Renal cortical epithelial cell (primary cell): ENCODE results near the gene PAXX. TPM values are rescaled to one million over a fixed set of nuclear protein-coding genes. Genes with fewer than 3 reads are reported as not detected.

ENCODE experiments used
- DNase-seq: peaks from one replicate; pipeline ENCODE4 v3.0.0-alpha.2; 2011; ENCODE audit warnings: low read depth
- total RNA-seq: library from RNA; depleted of rRNA; stranded (reverse); fragments of >200 nt; gene quantifications from 2 replicates; pipeline ENCODE4 v1.2.3, GENCODE V29; 2014

Gene PAXX
- total RNA-seq, 1 donor from 2014 or later: 13.6 TPM

DNA sequence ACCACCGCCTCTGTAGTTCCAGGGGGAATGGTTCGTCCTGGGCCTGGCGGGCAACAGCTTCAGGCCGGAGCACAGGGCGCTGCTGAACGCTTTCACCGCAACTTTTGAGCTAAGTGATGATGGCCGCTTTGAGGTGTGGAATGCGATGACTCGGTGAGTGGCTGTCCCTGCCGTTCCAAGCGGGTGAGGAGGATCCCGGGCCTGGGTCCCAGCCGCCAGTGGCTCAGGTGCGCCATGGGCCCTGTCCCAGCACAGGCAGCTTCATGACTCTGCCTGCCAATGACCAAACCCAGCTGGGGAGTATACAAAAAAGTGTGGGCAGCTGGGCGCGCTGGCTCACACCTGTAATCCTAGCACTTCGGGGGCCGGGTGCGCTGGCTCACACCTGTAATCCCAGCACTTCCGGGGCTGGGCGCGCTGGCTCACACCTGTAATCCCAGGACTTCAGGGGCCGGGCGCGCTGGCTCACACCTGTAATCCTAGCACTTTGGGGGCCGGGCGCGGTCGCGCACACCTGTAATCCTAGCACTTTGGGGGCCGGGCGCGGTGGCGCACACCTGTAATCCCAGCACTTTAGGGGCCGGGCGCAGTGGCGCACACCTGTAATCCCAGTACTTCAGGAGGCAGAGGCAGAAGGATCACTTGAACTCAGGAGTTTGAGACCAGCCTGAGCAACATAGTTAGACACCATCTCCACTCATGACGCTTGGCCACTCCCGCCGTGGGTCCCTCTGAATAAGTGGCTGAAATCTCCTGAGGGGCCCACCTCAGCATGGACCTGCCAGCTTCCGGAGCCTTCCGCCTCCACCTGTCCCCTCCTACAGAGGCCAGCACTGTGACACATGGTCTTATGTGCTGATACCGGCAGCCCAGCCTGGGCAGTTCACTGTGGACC, 39.1 kb upstream of the PAXX start:
- no peak for DNase-seq

DNA sequence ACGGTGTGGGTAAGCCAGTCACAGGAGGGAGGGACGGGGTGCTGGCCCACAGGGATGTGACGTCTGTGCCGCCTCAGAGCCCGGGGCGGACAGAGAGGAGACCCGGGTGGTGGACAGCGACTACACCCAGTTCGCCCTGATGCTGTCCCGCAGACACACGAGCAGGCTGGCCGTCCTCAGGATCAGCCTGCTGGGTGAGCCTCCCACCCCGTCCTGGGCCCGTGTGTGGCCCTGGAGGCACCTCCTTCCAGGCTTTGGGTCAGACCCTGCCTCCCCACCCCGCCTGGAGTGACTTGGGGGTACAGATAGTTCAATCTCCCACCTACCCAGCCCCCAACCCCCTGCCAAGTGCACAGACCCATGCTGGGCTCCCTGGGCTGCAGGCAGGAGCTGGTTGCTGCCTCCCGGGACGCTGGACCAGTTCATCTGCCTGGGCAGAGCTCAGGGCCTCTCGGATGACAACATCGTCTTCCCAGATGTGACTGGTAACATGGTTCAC, 38.4 kb upstream of the PAXX start:
- no peak for DNase-seq

DNA sequence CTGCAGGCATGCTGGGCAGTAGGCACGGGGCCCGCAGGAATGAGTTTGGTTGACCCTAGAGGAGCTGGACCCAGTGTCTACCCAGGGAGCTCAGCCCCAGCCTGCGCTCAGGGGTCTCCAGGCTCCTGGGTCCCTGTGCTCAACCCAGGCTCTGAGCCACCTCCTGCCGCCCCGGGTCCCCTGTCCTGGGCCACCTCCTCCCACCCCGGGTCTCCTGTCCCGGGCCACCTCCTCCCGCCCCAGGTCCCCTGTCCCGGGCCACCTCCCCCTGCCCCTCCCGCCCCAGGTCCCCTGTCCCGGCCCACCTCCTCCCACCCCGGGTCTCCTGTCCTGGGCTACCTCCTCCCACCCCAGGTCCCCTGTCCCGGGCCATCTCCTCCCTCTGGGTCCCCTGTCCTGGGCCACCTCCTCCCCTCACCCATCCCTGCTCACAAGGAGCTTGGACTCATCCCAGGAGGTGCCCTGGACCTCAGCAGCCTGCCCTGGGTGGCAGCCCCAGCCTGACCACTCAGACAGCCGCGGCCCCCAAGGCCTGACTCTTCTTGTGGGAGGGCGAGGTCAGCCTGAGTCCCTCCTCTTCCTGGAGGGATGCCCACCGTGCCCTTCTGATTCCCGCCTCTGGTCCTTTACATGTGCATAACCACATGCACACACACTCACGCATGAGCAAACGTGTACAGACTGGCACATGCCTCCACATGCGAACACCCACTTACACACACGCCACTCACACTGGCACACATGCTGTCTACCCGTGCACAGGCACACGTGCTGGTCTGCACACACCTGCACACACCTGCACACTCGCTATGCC, 37.7 kb upstream of the PAXX start:
- no peak for DNase-seq

DNA sequence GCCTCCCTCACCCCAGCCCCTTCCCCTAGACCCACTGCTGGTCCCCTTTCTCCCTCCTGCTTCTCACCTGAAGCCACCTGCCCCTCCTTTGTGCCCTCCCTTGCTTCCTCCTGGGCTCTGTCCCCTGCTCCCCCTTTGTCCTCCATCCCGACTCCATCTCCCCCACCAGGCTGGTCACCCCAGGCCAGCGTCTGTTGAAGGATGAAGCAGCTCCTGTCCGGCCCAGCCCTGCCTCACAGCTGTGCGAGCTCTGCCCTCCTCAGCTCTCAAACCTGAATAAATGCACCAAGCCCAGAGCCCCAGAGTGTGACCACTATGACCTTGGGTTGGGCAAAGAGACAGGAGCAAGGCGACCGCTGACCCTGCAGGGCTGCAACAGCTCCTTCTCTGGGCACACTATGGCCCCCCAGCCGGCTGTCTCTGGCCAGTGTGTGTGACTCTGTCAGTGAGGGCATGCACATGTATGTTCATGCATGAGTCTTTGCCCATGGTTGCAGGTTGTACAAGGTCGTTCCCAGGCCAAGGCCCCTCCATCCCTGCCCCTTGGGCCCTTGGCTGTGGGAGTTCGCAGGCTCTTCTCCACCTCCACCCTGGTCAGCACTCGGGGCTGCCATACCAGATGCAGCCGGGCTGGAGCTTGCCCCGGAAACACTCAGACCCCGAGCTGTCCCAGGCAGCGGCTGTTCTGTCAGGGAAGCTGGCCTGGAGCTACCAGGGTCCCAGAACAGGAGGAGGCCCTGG, 36.9 kb upstream of the PAXX start:
- no peak for DNase-seq

GRCh38 chr9:136955943-136956335, 36.3 kb upstream of the PAXX start:
- DNase-seq: no peak

DNA sequence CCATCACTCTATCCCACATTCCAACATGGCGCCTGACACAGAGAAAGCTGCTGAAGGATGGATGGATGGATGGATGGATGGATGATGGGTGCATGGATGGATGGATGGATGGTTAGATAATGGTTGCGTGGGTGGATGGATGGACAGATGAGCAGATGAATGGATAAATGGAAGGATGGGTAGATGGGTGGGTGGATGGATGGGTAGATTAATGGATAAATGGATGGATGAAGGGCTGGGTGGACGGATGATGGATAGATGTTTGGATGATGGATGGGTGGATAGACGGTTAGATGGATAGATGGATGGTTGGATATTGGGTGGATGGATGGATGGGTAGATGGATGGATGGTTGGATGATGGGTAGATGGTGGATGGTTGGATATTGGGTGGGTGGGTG, 35.6 kb upstream of the PAXX start:
- no peak for DNase-seq

DNA sequence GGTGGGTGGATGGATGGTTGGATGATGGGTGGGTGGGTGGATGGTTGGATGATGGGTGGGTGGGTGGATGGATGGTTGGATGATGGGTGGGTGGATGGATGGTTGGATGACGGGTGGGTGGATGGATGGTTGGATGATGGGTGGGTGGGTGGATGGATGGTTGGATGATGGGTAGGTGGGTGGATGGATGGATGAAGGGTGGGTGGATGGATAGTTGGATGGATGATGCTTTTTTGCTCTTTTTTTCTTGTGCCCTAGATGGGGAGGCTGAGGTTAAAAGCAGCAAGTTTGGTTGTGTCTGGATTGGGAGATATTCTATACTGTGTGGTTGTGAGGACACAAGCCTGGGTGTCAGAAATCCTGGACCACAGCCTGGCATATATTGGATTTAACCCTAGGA, 34.8 kb upstream of the PAXX start:
- DNase-seq: no peak

DNA sequence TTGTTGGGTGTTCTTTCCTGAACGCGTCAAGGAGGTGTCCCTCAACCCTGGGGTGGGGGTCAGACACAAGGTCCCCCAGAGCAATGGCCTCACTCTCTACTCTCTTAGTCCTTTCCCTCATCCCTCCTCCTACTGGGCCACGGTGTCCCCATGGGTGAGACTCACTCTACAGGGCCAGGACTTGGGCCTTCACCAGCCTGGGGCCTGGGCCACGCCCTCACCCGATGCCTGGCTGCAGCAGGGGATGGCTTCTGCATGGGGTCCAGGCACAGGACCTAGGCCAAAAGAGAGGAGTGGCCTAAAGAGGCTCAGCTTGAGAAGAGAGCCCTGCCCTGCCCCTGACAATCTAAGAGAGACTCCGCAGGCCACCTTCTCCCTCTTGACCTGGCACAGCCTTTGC, 34.3 kb upstream of the PAXX start:
- no peak for DNase-seq

DNA sequence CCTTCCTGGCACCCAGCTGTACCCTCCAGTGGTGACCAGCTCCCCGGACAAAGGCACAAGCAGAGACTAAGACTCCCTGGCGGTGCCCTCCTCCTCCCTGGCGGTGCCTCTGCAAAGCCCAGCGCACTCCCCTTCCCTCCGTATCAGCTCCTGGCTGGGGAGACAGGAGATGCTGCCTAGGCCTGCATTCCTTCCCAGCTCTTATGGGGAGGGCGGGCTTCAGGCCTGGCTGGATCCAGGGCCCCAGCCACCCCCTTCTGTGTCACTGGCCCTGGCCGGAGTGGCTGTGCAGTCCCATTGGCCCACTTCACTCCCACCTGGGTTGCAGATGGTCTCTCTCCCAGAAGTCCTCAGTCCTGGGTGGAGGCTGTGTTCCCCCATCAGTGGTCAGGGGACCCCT, 33.7 kb upstream of the PAXX start:
- DNase-seq: no peak

DNA sequence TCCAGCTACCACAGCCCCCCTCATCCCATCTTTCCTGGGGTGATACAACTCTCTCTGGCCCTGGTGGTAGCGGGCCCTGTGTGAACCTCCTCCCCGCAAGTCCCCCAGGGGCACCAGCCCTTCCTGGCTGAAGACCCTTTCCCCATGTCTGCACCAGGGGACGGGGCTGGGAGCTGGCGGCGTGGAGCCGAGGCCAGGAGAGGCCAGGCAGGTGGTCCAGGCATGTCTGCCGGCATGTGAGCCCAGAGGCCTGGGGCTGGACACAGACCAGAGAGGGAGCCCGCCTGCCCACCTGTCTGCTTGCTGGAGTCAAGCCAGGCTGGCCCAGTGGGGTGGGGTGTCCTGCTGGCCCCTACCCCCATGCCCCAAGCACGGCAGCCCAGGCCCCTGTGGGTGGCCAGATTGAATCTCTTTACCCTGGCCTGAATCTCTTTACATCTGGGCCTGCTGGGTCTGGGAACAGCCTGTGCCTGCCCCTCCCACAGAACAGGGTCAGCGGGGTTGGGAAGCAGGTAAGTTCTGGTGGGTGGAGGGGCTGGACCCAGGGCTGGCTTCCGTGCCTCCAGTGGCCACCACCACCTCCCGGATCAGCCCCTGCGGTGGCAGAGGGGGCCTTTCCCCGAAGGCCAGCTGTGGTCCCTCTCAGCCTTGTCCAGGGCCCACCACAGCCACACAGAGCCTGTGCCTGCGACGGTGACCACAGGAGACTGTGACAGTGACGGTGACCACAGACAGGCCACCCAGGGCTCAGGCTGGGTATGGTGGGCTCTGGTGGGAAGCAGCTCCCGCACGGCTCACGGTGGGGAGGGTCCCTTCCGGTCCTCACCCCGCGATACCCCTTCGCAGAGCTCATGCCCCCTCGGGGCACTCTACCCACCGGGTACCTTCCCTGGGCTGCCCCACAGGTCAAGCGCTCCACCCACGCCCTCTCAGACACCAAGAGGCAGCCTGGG, 33.0 kb upstream of the PAXX start:
- no peak for DNase-seq

DNA sequence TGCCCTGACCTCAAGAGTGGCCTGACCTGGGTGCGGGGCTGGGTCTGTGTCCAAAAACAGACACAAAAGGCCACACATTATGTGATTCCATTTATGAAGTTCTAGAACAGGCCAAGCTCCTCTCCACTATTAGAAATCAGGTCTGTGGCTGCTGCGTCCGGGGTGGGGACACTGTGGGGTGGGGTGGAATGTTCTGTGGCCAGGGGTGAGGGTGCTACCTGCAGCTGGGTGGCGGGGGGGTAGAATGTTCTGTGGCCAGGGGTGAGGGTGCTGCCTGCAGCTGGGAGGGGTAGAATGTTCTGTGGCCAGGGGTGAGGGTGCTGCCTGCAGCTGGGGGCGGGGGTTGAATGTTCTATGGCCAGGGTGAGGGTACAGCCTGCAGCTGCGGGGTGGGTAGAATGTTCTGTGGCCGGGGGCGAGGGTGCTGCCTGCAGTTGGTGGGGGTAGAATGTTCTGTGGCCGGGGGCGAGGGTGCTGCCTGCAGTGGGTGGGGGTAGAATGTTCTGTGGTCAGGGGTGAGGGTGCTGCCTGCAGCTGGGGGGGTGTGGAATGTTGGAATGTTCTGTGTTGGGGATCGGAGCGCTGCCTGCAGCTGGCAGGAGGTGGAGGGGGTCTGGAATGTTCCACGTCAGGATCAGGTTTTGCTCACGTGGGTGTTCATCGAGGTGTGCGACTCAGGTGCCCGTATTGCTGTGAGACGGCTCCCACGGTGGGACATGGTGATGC, 31.8 kb upstream of the PAXX start:
- DNase-seq: peak; percentile 36

- DNase-seq: no peak
Observed at GRCh38 chr9:136960938-136961275, 31.3 kb upstream of the PAXX start.

GRCh38 chr9:136961279-136962065, 30.8 kb upstream of the PAXX start:
- DNase-seq: no peak

DNA sequence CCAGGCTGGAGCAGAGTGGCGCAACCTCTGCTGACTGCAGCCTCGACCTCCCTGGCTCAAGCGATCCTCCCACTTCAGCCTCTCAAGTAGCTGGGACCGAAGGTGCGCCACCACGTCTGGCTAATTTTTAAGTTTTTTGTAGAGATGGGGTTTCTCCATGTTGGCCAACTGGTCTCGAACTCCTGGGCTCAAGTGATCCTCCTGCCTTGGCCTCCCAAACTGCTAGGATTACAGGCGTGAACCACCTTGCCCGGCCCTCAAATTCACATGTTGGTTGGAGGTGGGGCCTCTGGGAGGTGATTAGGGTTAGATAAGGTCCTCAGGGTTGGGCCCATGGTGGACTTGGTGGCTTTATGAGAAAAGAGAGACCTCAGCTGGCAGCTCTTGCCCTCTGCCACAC, 30.1 kb upstream of the PAXX start:
- DNase-seq: no peak

DNA sequence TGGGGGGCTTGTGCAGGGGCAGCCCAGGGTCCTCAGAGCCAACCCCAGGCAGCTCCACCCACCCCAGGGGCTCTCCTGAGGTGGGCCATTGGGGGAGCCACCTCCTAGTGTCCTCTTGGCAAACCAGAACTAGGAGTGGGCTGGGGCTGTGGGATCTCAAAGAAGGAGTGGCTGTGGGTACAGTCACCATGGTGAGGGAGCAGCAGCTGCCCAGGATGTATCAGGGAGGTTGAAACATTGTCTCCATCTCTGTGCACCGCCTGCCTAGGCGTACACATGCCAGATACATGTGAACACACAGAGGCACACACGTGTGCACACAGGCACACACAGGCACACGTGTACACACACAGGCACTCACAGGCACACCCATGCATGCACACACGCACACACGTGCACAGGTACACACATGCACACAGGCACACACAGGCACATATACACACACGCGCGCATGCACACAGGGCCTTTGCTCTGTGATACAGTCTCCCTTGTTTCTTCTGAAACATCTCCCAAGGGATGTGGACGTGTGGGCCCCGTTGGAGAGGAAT, 29.4 kb upstream of the PAXX start:
- no peak for DNase-seq

DNA sequence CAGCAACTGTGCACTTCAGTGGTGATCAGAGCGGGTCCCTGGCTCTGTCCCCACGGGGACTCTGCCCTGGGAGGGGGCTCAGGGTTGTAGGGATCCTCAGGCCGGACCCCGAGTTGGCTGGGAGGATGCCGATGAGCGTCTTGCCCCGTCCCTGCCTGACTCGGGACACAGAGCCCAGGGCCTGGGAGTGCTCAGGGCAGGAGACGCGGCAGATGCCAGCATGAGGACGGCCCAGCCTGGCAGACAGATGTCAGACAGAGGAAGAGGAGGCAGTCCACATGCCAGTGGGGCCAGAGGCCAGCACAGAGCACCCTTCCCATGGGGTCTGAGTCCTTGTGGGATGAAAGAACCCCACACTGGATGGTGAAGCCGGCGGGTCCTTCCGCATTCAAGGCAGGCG, 28.9 kb upstream of the PAXX start:
- DNase-seq: no peak

DNA sequence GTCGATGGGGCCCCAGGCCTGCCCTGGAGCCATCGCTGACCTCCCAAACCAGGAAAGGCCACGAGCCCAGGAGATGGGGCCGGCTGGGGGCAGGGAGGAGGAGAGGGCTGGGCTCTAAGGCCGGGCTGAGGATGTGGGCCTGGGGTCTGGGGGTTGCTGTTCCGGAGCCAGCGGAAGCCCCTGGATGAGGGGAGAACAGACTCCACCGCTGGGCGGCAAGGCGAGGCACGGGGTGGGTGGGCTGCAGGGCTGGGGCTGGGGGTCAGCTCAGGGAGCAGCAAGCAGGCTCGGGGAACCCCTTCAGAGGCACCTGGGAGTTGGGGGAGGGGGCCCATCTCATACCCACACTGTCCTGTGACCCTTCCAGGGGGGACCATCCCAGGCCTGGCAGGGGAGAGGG, 28.5 kb upstream of the PAXX start:
- DNase-seq: no peak

- DNase-seq: no peak
Observed at GRCh38 chr9:136964171-136964689, 28.0 kb upstream of the PAXX start.

GRCh38 chr9:136964833-136965422, 27.3 kb upstream of the PAXX start:
- no peak for DNase-seq
